22Rv1 (cell line): Measurements from ENCODE around the gene IFITM5.
"Not testable (repeated sequence)": the region's sequence is repeated elsewhere in the genome, so short reads cannot be mapped to it uniquely, and the experiment has no call there.

Experiments used
- H3K27ac ChIP-seq: fragments of 450-650 bp; 2 replicates; pipeline ENCODE4 v1.5.1; 2017
- CTCF ChIP-seq: fragments of 450-650 bp; IDR thresholded peaks from 2 replicates; pipeline ENCODE4 v1.5.1; 2017; ENCODE audit warnings: mild to moderate bottlenecking
- ZFX ChIP-seq: fragments of 450-650 bp; IDR thresholded peaks from 2 replicates; pipeline ENCODE4 v1.6.1; 2017; ENCODE audit warnings: antibody characterized with exemption, borderline replicate concordance

IFITM5 gene

DNA sequence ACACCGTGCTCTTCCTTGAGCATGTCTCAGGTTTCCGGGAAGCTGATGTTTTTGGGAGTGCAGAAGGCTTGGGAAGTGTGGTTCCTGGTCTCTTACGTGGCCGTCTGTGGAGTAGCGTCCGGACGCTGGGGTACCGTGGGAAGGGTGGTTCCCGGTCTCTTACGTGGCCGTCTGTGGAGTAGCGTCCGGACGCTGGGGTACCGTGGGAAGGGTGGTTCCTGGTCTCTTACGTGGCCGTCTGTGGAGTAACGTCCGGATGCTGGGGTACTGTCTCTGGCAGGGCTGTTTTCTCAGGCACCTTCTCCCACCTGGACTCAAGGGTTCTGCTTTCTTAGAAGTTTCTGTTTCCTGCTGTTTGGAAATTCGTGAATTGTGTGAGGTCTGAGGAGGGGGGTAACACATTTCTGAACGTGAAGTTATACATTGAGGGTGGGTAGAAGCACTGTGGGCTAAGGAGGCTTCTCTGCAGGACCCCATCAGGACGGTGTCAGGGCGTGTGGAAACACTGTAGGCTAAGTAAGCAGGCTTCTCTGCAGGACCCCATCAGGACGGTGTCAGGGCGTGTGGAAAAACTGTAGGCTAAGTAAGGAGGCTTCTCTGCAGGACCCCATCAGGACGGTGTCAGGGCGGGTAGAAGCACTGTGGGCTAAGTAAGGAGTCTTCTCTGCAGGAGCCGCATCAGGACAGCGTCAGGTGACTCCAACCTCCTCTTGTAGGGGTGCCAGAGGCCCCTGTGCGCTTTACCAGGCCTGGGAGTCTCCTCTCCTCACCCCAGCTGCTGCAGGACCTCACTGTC is 26.7 kb upstream of the IFITM5 start:
- no peak for TF ChIP-seq CTCF
- TF ChIP-seq ZFX: no peak
- no peak overlapping the region for H3K27ac ChIP-seq

DNA sequence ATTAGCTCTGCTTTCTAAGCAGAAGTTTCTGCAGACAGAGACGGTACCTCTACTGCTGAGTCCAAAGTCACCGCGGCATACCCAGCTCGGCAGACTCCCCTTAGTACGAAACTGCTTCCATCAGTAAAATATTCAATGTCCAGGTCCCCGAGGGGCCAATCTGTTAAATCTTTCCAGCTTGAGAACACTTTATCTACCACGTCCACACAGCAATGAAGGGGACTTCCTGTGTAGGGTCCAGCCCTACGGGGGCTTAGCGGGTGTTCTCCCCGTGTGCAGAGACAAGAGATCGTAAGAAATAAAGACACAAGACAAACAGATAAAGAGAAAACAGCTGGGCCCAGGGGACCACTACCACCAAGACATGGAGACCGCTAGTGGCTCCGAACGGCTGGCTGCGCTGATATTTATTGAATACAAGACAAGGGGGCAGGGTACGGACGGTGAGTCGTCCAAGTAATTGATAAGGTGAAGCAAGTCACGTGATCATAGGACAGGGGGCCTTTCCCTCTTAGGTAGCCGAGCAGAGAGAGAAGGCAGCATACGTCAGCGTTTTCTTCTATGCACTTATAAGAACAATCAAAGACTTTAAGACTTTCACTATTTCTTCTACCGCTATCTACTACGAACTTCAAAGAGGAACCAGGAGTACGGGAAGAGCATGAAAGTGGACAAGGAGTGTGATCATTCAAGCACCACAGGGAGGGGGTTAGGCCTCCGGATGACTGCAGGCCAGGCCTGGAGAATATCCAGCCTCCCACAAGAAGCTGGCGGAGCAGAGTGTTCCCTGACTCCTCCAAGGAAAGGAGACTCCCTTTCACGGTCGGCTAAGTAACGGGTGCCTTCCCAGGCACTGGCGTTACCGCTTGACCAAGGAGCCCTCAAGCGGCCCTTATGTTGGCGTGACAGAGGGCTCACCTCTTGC is 25.5 kb upstream of the IFITM5 start:
- H3K27ac ChIP-seq: not testable (repeated sequence)

- no peak for TF ChIP-seq ZFX
- no peak for TF ChIP-seq CTCF
- H3K27ac ChIP-seq: no peak overlapping the region
Observed at GRCh38 chr11:324156-324555, 24.8 kb upstream of the IFITM5 start.

GRCh38 chr11:319888-320273 is 20.6 kb upstream of the IFITM5 start:
- H3K27ac ChIP-seq: not testable (repeated sequence)

- H3K27ac ChIP-seq: not testable (repeated sequence)
Observed at GRCh38 chr11:319121-319887, 20.0 kb upstream of the IFITM5 start.

- not testable (repeated sequence) for H3K27ac ChIP-seq
Observed at GRCh38 chr11:318405-319120, 19.2 kb upstream of the IFITM5 start.

- H3K27ac ChIP-seq: not testable (repeated sequence)
Observed at GRCh38 chr11:317668-318404, 18.5 kb upstream of the IFITM5 start.

- no peak overlapping the region for H3K27ac ChIP-seq
- TF ChIP-seq CTCF (no peak), ZFX (no peak)
Observed at GRCh38 chr11:316891-317301, 17.6 kb upstream of the IFITM5 start.

- H3K27ac ChIP-seq: no peak overlapping the region
Observed at GRCh38 chr11:316031-316701, 16.8 kb upstream of the IFITM5 start.

More at GRCh38 chr11:316031-316701, 16.8 kb upstream of the IFITM5 start:
- TF ChIP-seq CTCF (no peak), ZFX (no peak)
